Measurements from ENCODE around the gene TPD52L2.

DNA sequence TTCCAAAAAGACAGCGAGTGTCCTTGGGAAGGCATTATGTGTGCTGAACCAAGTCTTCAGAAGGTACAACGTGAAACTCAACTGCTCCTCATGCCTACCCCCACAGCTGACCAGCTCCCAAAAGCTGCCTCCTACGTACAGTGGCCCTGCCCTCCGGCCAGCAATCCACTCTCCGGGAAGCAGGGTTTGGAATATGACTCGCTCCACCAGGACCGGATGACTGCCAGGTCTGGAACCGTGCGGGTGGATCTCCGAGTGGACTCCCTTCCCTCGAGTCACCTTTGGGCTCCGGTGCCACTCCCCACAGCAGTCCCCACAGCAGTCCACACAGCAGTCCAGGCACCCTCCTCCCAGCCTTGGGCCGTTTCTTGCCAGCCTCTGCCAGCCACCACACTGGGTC lies 38.3 kb upstream of the TPD52L2 start:
- TF ChIP-seq CHD2 (IDR thresholded peaks at IDR 0.05; ENCODE audit: low read length, partially characterized antibody): no peak
- TF ChIP-seq RFX5 (IDR thresholded peaks at IDR 0.05): no peak
- TF ChIP-seq, protein P1, sequence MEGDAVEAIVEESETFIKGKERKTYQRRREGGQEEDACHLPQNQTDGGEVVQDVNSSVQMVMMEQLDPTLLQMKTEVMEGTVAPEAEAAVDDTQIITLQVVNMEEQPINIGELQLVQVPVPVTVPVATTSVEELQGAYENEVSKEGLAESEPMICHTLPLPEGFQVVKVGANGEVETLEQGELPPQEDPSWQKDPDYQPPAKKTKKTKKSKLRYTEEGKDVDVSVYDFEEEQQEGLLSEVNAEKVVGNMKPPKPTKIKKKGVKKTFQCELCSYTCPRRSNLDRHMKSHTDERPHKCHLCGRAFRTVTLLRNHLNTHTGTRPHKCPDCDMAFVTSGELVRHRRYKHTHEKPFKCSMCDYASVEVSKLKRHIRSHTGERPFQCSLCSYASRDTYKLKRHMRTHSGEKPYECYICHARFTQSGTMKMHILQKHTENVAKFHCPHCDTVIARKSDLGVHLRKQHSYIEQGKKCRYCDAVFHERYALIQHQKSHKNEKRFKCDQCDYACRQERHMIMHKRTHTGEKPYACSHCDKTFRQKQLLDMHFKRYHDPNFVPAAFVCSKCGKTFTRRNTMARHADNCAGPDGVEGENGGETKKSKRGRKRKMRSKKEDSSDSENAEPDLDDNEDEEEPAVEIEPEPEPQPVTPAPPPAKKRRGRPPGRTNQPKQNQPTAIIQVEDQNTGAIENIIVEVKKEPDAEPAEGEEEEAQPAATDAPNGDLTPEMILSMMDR (IDR thresholded peaks at IDR 0.05): no peak
- no peak for TF ChIP-seq NR3C1 (IDR thresholded peaks at IDR 0.05)
- no peak for TF ChIP-seq CEBPB (IDR thresholded peaks at IDR 0.05)
- TF ChIP-seq MAFK (IDR thresholded peaks at IDR 0.05; ENCODE audit: partially characterized antibody): no peak

Data from A549 (cell line).